ENCODE data around the gene ABCC11. TPM values are rescaled to one million over a fixed set of nuclear protein-coding genes. Genes with fewer than 3 reads are reported as not detected.

ABCC11 gene
- total RNA-seq, result 0.46 TPM

DNA sequence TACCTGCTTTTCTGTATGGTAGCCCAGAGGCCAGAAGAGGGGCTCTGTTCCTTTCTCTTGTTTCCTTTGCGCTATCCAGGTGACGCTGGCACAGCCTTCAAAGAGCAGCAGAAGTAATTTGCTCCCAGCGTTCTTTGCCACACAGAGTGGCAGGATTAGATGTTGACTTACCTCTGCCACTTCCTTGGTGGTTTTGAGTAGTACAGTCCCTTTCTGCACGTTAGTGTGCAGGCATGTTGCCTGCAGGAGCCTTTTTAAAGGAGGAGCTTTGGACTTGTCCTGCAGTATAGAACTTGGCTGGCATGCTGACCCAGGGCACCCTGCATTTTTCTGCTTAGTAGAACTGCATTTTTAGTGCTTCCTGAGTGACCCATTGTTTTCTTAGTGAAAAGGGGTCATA lies at the start of gene ABCC11:
Gene ABCC11 (minus strand): TSS at position 229 of the 400 bp plus-strand sequence. CDS start 15,618 bp downstream, outside the sequence.

DNA sequence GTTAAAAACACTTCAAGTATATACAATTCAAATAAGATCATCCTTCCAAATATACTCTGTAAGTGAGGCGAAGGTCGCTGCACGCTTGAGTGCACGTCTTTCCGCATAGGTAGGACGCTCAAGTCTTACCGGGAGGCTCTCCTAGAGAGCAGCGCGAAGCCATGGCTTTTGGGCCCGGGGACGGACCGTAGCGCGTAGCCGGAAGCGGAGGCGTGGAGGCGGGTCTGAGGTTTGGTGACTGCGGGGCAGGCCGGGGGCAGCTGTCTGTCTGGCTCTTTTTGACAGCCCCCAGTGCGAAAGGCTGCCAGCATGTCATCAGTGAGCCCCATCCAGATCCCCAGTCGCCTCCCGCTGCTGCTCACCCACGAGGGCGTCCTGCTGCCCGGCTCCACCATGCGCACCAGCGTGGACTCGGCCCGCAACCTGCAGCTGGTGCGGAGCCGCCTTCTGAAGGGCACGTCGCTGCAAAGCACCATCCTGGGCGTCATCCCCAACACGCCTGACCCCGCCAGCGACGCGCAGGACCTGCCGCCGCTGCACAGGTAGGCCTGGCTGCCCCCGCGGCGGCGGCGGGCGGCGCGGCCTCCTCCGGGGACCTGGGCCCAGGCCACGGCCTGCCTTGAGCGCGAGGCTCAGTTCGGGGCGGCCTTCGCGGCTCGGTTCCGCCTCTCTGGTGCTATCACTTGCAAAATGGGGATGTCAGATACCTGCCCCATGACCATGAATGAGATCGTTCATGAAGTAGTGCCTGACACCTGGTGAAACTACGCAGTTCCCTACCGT lies 3.1 kb downstream of the ABCC11 start, which contains the start of gene LONP2:
Gene LONP2 (plus strand): TSS at position 221 of the 783 bp plus-strand sequence. CDS start 89 bp downstream, at position 310.

DNA sequence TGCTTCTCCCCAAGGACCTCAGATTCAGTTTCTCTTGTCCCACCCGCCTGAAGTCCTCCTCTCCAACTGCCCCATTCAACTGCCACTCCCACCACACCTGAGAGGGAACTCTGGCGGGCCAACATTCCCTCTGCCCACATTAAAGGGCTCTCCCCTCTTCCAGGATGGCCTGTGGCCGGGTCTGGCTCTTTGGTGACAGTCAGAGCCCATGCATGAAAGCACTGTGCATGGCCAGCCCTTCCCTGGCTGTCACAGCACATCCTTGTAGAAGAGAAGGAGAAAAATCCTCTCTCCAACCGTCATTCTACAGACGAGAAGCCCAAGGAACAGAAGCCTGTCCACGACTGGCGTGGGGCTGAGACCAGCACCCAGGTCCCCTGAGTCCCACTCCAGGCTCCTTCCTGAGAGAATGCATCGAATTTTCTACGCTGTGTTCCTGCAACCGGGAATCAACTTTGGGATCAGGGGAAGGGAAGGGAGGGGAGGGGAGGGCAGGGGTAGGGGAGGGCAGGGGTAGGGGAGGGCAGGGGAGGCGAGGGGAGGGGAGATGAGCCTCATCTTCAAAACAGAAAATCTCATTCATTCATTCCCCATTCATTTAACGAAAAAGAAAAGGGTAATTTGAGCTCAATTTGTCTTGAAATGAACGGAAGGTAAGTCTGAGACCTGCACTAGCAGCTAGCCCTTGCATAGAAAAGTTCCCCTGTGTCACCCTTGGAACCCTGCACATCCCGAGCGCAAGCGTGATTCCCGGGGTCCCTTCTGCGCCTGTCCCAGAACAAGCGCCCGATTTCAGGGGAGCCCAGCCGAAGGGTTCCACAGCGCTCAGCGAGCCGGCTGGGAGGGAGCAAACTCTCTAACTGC lies 91.2 kb downstream of the ABCC11 start, which contains the start of gene ABCC12:
Gene ABCC12 (minus strand): TSS at position 68 of the 864 bp plus-strand sequence. CDS start 9,569 bp downstream, outside the sequence.

Other genes starting within 250 kb of the ABCC11 start
- 0.46 TPM for gene ABCC12, start 91.5 kb downstream of the ABCC11 start, total RNA-seq
- 69.0 TPM for gene LONP2, start 3.2 kb downstream of the ABCC11 start, total RNA-seq
- 90.0 TPM for gene SIAH1, start 137.9 kb upstream of the ABCC11 start, total RNA-seq